Retinal pigment epithelial cell (primary cell): ENCODE data around the gene CHD5.

Experiments used
- DNase-seq: peaks from one replicate; pipeline ENCODE4 v3.0.0-alpha.2; 2010; ENCODE audit warnings: low read depth
- H3K4me3 ChIP-seq: 2 replicates; pipeline ENCODE4 v1.5.1; 2011; ENCODE audit warnings: mild to moderate bottlenecking, low read length, control low read depth, moderate library complexity
- TF ChIP-seq, protein P1 (sequence below): conservative IDR thresholded peaks from 2 replicates; pipeline ENCODE4 v1.5.1; 2011; ENCODE audit warnings: low read depth, low read length, control low read depth, inconsistent platforms

The CHD5 gene

DNA sequence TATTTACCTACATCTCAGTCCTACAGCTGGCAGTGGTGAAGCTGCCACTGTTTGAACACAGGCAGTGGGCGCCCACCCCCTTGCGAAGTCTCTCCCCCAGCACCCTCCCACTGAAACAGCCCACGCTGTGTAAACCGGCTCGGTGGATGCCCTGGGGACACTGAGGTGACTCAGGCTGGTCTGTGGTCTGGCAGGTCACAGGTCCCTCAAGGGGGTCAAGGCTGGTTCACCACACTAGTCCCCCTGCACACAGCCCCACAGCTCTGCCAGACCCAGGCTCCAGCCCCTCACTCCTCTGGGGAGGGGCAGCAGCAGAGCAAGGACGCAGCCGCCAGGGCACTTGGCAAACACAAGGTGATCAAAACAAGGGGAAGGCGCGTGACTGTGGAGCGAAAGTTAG lies 7.6 kb downstream of the CHD5 start:
- H3K4me3 ChIP-seq, result no peak overlapping the region
- DNase-seq, result no peak
- TF ChIP-seq, protein P1, sequence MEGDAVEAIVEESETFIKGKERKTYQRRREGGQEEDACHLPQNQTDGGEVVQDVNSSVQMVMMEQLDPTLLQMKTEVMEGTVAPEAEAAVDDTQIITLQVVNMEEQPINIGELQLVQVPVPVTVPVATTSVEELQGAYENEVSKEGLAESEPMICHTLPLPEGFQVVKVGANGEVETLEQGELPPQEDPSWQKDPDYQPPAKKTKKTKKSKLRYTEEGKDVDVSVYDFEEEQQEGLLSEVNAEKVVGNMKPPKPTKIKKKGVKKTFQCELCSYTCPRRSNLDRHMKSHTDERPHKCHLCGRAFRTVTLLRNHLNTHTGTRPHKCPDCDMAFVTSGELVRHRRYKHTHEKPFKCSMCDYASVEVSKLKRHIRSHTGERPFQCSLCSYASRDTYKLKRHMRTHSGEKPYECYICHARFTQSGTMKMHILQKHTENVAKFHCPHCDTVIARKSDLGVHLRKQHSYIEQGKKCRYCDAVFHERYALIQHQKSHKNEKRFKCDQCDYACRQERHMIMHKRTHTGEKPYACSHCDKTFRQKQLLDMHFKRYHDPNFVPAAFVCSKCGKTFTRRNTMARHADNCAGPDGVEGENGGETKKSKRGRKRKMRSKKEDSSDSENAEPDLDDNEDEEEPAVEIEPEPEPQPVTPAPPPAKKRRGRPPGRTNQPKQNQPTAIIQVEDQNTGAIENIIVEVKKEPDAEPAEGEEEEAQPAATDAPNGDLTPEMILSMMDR, result no peak

GRCh38 chr1:6171548-6172124 lies 8.5 kb downstream of the CHD5 start:
- no peak overlapping the region for H3K4me3 ChIP-seq
- no peak for DNase-seq
- TF ChIP-seq, protein P1, result peak; percentile 61

DNA sequence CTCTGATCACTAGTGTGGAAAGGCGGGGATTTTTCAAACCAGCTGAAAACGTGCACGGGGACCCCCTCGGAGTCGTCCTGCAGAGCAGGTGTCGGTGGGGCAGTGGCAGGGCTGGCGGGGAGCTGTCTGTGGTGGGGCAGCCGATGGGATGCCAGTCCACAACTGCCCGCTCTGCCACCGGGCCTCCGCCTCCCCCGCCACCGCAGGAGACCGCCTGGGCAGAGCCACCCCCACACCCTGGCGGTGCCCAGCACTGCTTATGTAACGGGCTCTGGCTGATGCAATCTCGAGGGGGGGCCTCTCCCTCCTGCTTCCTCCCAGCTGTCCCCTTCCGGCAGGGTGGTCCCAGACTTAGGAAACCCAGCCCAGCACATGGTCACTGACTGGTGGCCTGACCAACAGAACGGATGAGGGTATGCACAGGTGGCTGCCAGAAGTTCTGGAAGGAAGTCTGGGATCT lies 9.3 kb downstream of the CHD5 start:
- no peak overlapping the region for H3K4me3 ChIP-seq
- DNase-seq, result no peak
- TF ChIP-seq, protein P1, result no peak

DNA sequence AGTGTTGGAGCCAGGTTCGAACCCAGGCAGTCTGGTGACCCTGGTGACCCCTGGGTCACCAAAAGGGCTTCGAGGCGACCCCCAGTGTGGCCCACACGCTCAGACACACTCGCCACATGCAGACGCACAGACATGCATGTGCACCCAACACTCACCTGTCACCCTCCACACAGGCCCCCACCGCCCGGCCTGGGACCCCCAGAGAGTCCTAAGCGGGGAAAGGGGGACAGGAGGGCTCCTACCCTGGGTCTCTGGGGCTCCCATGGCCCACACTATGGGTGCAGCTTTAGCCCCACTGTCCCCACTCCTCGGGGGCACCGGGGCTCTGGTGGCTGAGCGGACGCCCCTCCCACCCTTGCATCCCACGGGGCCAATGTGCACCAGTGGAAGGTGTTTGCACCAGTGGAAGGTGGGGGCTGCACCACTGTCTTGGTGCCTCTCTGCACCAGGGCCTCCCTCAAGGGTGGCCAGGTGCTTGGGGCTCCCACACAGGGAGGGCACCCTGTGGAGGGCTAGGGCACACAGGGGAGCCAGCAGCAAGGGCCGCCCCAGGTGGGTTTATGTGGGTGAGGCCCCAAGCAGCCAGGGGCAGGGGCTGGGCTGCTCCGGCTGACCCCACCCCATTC lies 9.9 kb downstream of the CHD5 start:
- no peak overlapping the region for H3K4me3 ChIP-seq
- TF ChIP-seq, protein P1, result no peak
- no peak for DNase-seq

DNA sequence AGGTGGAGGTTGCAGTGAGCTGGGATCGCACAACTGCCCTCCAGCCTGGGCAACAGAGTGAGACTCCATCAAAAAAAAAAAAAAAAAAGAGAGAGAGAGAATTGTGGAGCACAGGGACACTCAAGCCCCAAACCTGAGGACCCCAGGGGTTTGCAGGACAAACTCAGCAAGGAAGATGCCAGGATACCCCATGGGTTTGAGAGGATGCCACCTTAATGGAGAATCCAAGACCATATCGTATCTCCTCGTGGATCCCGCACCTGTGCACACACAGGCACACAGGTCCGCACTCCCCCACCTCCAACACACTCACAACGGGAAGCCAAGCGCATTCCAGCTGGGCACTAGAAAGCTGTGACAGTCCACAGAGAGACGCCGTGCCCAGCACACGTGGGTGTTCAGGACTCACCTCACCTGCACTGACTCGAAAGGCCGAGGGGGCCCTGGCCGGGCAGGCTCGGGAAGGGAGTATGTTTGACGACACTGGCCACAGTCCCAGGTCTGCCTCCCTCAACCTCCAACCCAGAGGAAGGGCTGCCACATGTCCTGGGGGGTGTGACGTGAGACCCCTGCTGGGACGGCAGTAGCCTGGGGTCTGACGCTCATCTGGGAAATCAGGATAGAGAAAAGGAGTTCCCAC lies 11.1 kb downstream of the CHD5 start:
- DNase-seq, result no peak
- TF ChIP-seq, protein P1, result no peak
- no peak overlapping the region for H3K4me3 ChIP-seq

DNA sequence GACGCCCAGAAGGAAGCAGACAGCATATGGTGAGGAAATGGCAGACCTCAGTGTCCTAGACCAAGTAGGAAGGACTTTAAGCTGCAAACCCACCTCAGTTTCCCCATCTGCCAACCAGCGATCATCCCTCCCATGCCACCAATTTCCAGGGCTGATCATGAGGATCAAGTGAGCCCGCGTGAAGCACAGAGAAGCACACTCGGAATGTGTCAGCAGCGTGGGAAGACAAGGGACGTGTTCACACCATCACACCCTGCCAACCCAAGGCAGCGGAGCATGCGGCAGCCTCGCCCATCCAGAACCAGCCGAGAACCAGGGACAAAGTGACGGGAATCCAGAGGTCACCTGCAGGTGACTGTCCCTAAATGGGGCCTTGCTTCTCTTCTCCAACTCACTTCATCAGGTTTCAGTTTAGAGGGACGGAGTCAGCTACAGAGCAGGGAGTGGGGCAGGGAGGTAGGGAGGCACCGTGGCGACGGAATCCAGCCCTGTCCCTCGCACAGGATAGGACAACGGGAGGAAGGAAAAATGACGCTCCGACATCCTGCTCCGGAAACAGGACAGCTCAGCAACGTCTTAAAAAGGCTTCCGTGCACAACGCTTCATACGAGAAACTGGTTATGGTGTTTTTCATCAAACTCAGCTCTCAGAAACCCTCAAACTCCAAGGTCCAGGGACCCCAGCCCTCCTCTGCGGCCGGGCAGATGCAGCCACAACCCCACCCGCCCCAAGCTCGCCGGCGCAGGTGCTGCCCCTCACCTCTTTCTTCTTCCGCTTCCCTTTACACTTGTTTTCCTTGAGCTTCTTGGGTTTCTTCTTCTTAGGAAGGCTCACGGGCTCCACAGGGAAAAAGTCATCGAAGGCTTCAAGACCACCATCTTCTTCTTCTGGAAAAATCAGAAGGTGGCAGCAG lies 12.5 kb downstream of the CHD5 start:
- H3K4me3 ChIP-seq, result no peak overlapping the region
- TF ChIP-seq, protein P1, result no peak
- no peak for DNase-seq
